ENCODE data around the gene EMID1.

DNA sequence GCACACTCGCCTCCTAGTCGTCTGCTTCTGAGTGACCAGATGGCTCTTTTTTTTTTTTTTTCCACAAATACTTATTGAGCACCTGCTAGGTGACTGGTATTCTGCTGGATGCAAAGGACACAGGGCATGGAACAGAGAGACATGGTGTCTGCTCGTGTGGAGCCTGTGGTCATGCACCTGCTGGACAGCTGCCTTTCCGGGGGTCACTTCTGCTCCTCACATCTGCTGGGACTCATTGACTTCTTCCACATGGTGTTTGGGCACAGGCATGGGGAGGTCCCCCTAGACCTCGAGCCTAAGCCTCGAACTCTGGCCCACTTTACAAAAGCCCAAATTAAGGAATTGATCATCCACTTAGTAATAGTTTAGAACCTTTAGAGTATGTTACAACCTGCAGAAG is 39.5 kb upstream of the EMID1 start:
- TF ChIP-seq, protein P1, sequence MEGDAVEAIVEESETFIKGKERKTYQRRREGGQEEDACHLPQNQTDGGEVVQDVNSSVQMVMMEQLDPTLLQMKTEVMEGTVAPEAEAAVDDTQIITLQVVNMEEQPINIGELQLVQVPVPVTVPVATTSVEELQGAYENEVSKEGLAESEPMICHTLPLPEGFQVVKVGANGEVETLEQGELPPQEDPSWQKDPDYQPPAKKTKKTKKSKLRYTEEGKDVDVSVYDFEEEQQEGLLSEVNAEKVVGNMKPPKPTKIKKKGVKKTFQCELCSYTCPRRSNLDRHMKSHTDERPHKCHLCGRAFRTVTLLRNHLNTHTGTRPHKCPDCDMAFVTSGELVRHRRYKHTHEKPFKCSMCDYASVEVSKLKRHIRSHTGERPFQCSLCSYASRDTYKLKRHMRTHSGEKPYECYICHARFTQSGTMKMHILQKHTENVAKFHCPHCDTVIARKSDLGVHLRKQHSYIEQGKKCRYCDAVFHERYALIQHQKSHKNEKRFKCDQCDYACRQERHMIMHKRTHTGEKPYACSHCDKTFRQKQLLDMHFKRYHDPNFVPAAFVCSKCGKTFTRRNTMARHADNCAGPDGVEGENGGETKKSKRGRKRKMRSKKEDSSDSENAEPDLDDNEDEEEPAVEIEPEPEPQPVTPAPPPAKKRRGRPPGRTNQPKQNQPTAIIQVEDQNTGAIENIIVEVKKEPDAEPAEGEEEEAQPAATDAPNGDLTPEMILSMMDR (IDR thresholded peaks at IDR 0.05) = no peak
- no peak for TF ChIP-seq POLR2A (IDR thresholded peaks at IDR 0.05)
